MM.1S (cell line): ENCODE results near the gene SLC5A9.

Experiments
- EZH2 ChIP-seq: fragments of 300-600 bp; sonication (generic); optimal IDR thresholded peaks from 2 replicates; pipeline ENCODE3; 2017; ENCODE audit warnings: low read depth, mild to moderate bottlenecking, antibody characterized with exemption, low read length, mixed read lengths
- EZH2phosphoT487 ChIP-seq: fragments of 300-600 bp; sonication (generic); IDR thresholded peaks from 2 replicates; pipeline ENCODE4 v1.6.1; 2018; ENCODE audit warnings: antibody characterized with exemption, low read length
- TF ChIP-seq, protein P1 (sequence below): fragments of 300-600 bp; sonication (generic); IDR thresholded peaks from 2 replicates; pipeline ENCODE4 v1.5.1; 2016; ENCODE audit warnings: antibody characterized with exemption, low read length, mixed read lengths

DNA sequence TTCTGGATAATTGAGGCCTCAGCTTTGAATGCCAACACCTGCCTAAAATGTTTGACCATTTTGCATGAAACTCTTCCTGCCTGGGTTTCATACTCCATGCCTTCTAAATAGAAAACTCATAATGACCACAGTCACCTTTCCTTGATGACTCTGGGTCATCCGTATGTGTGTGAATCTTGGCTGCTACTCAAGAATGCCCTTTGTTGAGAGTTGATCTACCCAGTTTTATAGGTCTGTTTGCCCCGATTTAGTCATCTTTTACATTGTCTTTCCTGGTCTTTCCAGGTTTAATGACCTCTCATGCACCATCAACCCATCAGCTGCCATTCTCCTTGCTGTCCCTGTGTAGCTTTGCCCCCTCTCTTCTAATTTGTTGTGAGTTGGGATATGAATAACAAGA, 2.7 kb upstream of the SLC5A9 start:
- TF ChIP-seq, protein P1, sequence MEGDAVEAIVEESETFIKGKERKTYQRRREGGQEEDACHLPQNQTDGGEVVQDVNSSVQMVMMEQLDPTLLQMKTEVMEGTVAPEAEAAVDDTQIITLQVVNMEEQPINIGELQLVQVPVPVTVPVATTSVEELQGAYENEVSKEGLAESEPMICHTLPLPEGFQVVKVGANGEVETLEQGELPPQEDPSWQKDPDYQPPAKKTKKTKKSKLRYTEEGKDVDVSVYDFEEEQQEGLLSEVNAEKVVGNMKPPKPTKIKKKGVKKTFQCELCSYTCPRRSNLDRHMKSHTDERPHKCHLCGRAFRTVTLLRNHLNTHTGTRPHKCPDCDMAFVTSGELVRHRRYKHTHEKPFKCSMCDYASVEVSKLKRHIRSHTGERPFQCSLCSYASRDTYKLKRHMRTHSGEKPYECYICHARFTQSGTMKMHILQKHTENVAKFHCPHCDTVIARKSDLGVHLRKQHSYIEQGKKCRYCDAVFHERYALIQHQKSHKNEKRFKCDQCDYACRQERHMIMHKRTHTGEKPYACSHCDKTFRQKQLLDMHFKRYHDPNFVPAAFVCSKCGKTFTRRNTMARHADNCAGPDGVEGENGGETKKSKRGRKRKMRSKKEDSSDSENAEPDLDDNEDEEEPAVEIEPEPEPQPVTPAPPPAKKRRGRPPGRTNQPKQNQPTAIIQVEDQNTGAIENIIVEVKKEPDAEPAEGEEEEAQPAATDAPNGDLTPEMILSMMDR = no peak
- TF ChIP-seq EZH2 = no peak
- no peak for TF ChIP-seq EZH2phosphoT487
